ENCODE measurements around the gene DGKH. TPM values are rescaled to one million over a fixed set of nuclear protein-coding genes. Genes with fewer than 3 reads are reported as not detected.

The DGKH gene
- total RNA-seq, 1 experiment from 2014 or later: 22.8 TPM

DNA sequence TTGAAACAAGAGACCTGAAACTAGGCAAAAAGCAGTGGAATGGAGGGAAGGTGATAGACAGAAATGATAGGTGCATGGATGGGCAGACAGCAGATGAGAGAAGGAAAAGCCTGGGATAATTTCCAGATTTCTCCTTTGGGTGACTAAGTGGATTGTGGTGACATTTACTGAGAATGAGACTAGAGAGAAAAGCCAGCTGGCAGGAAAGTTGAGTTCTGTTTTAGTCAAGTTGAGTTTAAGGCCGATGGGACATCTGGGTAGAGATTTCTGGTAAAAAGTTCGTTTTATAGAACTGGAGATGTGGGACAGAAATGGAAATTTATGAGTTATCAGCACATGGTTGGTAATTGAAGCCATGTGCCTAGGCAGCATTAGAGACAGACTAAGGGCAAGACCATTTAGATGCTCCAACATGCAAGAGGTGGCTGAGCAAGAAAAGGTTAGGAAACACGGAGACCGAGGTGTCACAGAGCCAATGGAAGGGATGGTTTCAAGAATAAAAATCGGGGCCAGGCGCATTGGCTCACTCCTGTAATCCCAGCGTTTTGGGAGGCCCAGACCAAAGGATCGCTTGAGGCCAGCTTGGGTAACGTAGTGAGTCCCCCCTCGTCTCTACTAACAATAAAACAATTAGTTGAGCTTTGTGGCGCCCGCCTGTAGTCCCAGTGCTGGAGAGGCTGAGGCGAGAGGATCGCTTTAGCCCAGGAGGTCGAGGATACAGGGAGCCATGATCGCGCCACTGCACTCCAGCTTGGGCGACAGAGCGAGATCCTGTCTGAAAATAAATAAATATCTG, 9.6 kb upstream of the DGKH start:
- no TSS peak for BruUV-seq (replicated peaks)
- H3K4me1 ChIP-seq (ENCODE audit: control insufficient read depth, insufficient read depth, low read length): no peaks in the 10 kb centered on the region
- CTCF ChIA-PET: no interaction called here
- in situ Hi-C loops (cut with HindIII; ENCODE audit: low pct_unique_long_range_greater_than_20kb, low sequenced_read_pairs) (no loop called here), intact Hi-C loops (cut with micrococcal nuclease; ENCODE audit: unreplicated experiment) (no loop called here)
- ATAC-seq (no peak), DNase-seq (ENCODE audit: low read depth, low spot score) (no peak)
- H3K4me3 ChIP-seq (ENCODE audit: low read depth in 2 of 2, low read length in 2 of 2): no peak overlapping the region
- TF ChIP-seq SIN3A (IDR thresholded peaks at IDR 0.05; ENCODE audit: borderline replicate concordance, insufficient read depth, low read depth, low read length): no peak
- no peak for TF ChIP-seq POLR2AphosphoS5 (IDR thresholded peaks at IDR 0.05; ENCODE audit: low read depth, low read length)
- TF ChIP-seq, protein P1, sequence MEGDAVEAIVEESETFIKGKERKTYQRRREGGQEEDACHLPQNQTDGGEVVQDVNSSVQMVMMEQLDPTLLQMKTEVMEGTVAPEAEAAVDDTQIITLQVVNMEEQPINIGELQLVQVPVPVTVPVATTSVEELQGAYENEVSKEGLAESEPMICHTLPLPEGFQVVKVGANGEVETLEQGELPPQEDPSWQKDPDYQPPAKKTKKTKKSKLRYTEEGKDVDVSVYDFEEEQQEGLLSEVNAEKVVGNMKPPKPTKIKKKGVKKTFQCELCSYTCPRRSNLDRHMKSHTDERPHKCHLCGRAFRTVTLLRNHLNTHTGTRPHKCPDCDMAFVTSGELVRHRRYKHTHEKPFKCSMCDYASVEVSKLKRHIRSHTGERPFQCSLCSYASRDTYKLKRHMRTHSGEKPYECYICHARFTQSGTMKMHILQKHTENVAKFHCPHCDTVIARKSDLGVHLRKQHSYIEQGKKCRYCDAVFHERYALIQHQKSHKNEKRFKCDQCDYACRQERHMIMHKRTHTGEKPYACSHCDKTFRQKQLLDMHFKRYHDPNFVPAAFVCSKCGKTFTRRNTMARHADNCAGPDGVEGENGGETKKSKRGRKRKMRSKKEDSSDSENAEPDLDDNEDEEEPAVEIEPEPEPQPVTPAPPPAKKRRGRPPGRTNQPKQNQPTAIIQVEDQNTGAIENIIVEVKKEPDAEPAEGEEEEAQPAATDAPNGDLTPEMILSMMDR (IDR thresholded peaks at IDR 0.05): no peak
- TF ChIP-seq, protein P2, sequence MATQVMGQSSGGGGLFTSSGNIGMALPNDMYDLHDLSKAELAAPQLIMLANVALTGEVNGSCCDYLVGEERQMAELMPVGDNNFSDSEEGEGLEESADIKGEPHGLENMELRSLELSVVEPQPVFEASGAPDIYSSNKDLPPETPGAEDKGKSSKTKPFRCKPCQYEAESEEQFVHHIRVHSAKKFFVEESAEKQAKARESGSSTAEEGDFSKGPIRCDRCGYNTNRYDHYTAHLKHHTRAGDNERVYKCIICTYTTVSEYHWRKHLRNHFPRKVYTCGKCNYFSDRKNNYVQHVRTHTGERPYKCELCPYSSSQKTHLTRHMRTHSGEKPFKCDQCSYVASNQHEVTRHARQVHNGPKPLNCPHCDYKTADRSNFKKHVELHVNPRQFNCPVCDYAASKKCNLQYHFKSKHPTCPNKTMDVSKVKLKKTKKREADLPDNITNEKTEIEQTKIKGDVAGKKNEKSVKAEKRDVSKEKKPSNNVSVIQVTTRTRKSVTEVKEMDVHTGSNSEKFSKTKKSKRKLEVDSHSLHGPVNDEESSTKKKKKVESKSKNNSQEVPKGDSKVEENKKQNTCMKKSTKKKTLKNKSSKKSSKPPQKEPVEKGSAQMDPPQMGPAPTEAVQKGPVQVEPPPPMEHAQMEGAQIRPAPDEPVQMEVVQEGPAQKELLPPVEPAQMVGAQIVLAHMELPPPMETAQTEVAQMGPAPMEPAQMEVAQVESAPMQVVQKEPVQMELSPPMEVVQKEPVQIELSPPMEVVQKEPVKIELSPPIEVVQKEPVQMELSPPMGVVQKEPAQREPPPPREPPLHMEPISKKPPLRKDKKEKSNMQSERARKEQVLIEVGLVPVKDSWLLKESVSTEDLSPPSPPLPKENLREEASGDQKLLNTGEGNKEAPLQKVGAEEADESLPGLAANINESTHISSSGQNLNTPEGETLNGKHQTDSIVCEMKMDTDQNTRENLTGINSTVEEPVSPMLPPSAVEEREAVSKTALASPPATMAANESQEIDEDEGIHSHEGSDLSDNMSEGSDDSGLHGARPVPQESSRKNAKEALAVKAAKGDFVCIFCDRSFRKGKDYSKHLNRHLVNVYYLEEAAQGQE (IDR thresholded peaks at IDR 0.05; ENCODE audit: insufficient read depth in 1 of 2, low read depth in 2 of 2, low read length in 1 of 2): no peak
- TF ChIP-seq TCF7L2 (IDR thresholded peaks at IDR 0.05; ENCODE audit: low read depth, low read length): no peak
- POLR2A ChIA-PET: no interaction called here
- H3K36me3 ChIP-seq (ENCODE audit: control insufficient read depth, insufficient read depth, low read length): no peaks in the 10 kb centered on the region
- H3K27ac ChIP-seq (ENCODE audit: low read length): no peak overlapping the region
- 0 out of 2 replicates have a peak, but pooled peaks cover 3% of the 10 kb centered on the region for H3K9me3 ChIP-seq (ENCODE audit: control insufficient read depth, insufficient read depth, low read depth, low read length)
- H3K27me3 ChIP-seq (ENCODE audit: control insufficient read depth, insufficient read depth, low read length): no peaks in the 10 kb centered on the region

DNA sequence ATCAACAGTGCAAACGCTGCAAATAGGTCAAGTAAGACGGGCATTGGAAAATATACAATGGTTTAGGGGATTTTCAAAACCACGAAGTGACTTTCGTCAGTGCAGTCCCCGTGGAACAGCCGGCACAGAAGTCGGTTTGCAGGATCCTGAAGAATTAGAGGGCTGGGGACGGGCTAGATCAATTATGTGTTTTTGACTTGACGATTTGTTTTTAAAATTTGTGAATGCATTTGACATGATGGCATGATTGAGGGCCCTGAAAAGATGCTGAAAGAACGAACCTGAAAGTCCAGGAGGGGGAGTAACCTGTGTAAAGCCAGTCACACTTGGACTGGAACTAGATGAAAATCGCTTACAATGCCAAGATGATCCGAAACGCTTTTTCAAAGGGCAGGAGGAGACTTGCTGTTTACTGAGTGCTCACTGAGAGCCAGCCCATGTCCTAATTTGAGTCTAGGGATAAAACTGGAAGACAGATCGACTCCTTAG, 8.9 kb upstream of the DGKH start:
- ChIA-PET POLR2A (no interaction called here), CTCF (no interaction called here)
- no peaks in the 10 kb centered on the region for H3K27me3 ChIP-seq (ENCODE audit: control insufficient read depth, insufficient read depth, low read length)
- in situ Hi-C loops (cut with HindIII; ENCODE audit: low pct_unique_long_range_greater_than_20kb, low sequenced_read_pairs) (no loop called here), intact Hi-C loops (cut with micrococcal nuclease; ENCODE audit: unreplicated experiment) (no loop called here)
- 0 out of 2 replicates have a peak, but pooled peaks cover 3% of the 10 kb centered on the region for H3K9me3 ChIP-seq (ENCODE audit: control insufficient read depth, insufficient read depth, low read depth, low read length)
- TF ChIP-seq, protein P1 (IDR thresholded peaks at IDR 0.05): no peak
- TF ChIP-seq POLR2AphosphoS5 (IDR thresholded peaks at IDR 0.05; ENCODE audit: low read depth, low read length) (no peak), TCF7L2 (IDR thresholded peaks at IDR 0.05; ENCODE audit: low read depth, low read length) (no peak), SIN3A (IDR thresholded peaks at IDR 0.05; ENCODE audit: borderline replicate concordance, insufficient read depth, low read depth, low read length) (no peak)
- TF ChIP-seq, protein P2 (IDR thresholded peaks at IDR 0.05; ENCODE audit: insufficient read depth in 1 of 2, low read depth in 2 of 2, low read length in 1 of 2): no peak
- H3K4me1 ChIP-seq (ENCODE audit: control insufficient read depth, insufficient read depth, low read length): no peaks in the 10 kb centered on the region
- ATAC-seq (peak; percentile 8; the same call in 1 of the 2 replicates), DNase-seq (ENCODE audit: low read depth, low spot score) (no peak)
- BruUV-seq (replicated peaks): TSS peak; percentile 92
- H3K36me3 ChIP-seq (ENCODE audit: control insufficient read depth, insufficient read depth, low read length): no peaks in the 10 kb centered on the region
- H3K4me3 ChIP-seq (ENCODE audit: low read depth in 2 of 2, low read length in 2 of 2): peak overlapping the region; percentile 76 to 82
- H3K27ac ChIP-seq (ENCODE audit: low read length): peak overlapping the region; percentile 89
